HL-60 (cell line): ENCODE results near the gene RET.

Experiments used
- DNase-seq, 2 experiments: peaks; one replicate each; pipeline ENCODE4 v3.0.0-alpha.2; 2010 to 2020; ENCODE audit warnings: low read depth in 1 of 2, low spot score in 1 of 2
- H3K27ac ChIP-seq: fragments of 250-450 bp; sonication (Bioruptor Pico); replicated peaks from 2 replicates; pipeline ENCODE4 v1.5.1; 2020; ENCODE audit warnings: mild to moderate bottlenecking, moderate library complexity
- H3K27me3 ChIP-seq: fragments of 250-450 bp; sonication (Bioruptor Pico); 2 replicates; pipeline ENCODE4 v1.5.1; 2021; ENCODE audit warnings: mild to moderate bottlenecking, moderate library complexity; ENCODE audit not compliant: insufficient read depth, poor library complexity, severe bottlenecking
- H3K4me3 ChIP-seq: replicated peaks from 2 replicates; pipeline ENCODE4 v1.5.1; 2011; ENCODE audit warnings: mild to moderate bottlenecking, control low read depth, low read length; ENCODE audit not compliant: insufficient read depth
- GABPA ChIP-seq: IDR thresholded peaks from 2 replicates; pipeline ENCODE4 v1.6.1; 2012; ENCODE audit warnings: low read depth
- POLR2AphosphoS5 ChIP-seq: IDR thresholded peaks from 2 replicates; pipeline ENCODE4 v1.6.1; 2012; ENCODE audit warnings: low read depth
- SPI1 ChIP-seq: IDR thresholded peaks from 2 replicates; pipeline ENCODE4 v1.6.1; 2012; ENCODE audit warnings: low read depth, mild to moderate bottlenecking, borderline replicate concordance
- TF ChIP-seq, protein P1 (sequence below): IDR thresholded peaks from 2 replicates; pipeline ENCODE4 v1.6.1; 2012; ENCODE audit warnings: low read depth; ENCODE audit not compliant: insufficient replicate concordance
- TF ChIP-seq, protein P2 (sequence below): IDR thresholded peaks from one replicate; pipeline ENCODE4 v1.5.1; 2011; ENCODE audit warnings: low read length, control low read depth, inconsistent platforms; ENCODE audit not compliant: insufficient read depth

RET gene

DNA sequence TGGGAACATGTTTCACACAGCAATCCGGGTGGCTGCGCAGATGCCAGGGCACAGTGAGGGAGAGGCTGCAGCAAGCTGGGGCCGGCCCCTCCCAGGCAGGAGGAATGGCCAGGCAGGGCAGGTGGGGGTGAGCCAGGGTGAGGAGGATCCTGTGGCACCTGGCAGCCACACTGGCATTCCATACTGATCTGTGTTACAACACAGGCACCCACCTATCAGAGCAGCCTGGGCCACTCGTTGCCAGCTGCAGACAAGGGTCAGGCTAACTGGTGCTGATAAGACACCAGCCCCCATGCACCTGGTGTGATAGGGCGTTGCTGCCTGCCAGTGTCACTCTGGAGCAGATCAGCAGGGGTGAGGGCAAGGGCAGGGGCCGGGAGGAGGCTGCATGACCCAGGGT lies 16.6 kb upstream of the RET start:
- no peak for DNase-seq
- H3K4me3 ChIP-seq: no peak overlapping the region
- TF ChIP-seq, protein P1, sequence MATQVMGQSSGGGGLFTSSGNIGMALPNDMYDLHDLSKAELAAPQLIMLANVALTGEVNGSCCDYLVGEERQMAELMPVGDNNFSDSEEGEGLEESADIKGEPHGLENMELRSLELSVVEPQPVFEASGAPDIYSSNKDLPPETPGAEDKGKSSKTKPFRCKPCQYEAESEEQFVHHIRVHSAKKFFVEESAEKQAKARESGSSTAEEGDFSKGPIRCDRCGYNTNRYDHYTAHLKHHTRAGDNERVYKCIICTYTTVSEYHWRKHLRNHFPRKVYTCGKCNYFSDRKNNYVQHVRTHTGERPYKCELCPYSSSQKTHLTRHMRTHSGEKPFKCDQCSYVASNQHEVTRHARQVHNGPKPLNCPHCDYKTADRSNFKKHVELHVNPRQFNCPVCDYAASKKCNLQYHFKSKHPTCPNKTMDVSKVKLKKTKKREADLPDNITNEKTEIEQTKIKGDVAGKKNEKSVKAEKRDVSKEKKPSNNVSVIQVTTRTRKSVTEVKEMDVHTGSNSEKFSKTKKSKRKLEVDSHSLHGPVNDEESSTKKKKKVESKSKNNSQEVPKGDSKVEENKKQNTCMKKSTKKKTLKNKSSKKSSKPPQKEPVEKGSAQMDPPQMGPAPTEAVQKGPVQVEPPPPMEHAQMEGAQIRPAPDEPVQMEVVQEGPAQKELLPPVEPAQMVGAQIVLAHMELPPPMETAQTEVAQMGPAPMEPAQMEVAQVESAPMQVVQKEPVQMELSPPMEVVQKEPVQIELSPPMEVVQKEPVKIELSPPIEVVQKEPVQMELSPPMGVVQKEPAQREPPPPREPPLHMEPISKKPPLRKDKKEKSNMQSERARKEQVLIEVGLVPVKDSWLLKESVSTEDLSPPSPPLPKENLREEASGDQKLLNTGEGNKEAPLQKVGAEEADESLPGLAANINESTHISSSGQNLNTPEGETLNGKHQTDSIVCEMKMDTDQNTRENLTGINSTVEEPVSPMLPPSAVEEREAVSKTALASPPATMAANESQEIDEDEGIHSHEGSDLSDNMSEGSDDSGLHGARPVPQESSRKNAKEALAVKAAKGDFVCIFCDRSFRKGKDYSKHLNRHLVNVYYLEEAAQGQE: no peak
- TF ChIP-seq POLR2AphosphoS5: no peak
- TF ChIP-seq SPI1: no peak
- TF ChIP-seq, protein P2, sequence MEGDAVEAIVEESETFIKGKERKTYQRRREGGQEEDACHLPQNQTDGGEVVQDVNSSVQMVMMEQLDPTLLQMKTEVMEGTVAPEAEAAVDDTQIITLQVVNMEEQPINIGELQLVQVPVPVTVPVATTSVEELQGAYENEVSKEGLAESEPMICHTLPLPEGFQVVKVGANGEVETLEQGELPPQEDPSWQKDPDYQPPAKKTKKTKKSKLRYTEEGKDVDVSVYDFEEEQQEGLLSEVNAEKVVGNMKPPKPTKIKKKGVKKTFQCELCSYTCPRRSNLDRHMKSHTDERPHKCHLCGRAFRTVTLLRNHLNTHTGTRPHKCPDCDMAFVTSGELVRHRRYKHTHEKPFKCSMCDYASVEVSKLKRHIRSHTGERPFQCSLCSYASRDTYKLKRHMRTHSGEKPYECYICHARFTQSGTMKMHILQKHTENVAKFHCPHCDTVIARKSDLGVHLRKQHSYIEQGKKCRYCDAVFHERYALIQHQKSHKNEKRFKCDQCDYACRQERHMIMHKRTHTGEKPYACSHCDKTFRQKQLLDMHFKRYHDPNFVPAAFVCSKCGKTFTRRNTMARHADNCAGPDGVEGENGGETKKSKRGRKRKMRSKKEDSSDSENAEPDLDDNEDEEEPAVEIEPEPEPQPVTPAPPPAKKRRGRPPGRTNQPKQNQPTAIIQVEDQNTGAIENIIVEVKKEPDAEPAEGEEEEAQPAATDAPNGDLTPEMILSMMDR: no peak
- TF ChIP-seq GABPA: no peak
- no peak overlapping the region for H3K27ac ChIP-seq
- no peaks in the 10 kb centered on the region for H3K27me3 ChIP-seq

DNA sequence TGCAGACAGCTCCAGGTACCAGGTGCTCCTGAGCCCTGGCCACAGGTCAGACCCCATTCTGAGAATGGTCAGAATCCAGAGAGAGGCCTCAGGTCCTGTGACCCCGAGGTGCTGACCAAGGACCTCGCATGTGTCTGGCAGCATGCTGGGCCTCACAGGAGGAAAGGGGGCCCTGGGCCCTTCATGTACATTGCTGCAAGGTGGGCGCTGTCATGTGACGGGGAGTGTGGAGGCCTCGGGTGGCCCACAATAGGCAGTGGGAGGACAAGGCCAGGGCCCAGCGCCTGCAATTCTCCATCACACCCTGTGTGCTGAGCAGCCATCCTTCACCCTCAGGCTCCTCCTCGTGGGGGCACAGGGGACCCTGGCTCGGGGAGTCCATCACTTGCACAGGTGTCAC lies 15.5 kb upstream of the RET start:
- Histone ChIP-seq H3K27me3 (no peaks in the 10 kb centered on the region), H3K4me3 (no peak overlapping the region), H3K27ac (no peak overlapping the region)
- no peak for TF ChIP-seq POLR2AphosphoS5
- TF ChIP-seq, protein P2: no peak
- TF ChIP-seq GABPA: no peak
- TF ChIP-seq SPI1: no peak
- no peak for DNase-seq

DNA sequence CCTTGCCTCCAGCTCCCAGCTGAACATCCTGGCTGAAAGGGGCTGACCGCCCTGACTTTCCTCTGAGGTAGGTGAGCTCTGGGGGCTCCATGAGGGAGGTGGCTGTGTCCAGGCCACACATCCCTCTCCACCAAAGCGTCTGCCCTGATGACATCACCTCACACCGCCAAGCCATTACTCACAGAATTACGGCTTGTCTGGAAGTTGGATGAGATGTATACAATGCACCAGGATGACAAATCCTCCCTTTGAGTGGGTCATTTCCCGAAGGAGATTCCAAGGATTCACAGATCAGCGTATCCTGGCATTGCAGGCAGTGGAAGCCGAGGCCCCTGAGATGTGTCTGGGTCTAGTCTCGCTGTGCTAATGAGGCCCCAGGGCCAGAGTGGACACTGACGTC lies 15.1 kb upstream of the RET start:
- TF ChIP-seq GABPA (no peak), POLR2AphosphoS5 (no peak), SPI1 (no peak)
- TF ChIP-seq, protein P2: no peak
- TF ChIP-seq, protein P1: no peak
- no peak overlapping the region for H3K4me3 ChIP-seq
- DNase-seq: no peak
- no peak overlapping the region for H3K27ac ChIP-seq
- no peaks in the 10 kb centered on the region for H3K27me3 ChIP-seq

DNA sequence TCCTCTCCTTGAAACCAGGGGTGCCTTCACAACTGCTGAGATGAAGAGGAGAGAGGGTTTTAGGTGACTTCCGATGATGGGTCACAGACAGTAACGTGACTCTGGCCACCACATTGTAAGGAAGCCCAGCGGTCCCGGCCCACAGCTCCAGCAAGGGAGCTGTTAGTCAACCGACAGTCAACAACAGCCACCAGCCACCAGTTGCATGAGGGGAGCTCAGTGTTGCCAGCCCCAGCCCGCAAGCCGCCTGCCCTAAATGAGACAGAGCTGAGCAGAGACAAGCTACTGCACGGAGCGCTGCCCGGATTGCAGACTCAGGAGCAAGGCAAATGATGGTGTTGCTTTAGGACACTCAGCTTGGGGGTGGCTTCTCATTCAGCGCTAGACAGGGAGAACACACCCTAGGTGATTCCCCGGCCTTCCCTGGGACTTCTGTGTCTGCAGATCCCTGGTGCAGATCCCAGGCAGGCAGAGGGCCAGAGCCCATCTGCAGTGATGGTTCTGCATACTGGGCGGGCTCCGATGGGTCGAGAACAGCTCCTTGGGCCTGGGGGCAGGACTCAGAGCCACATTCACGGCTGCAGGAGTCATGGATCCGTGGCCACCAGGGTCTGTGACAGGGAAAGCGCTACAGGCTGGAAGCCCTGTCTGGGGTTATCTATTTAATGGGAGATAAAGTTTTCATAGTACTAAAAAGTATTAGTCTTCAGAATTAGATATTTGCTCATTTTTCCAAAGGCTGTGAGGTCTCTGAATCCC lies 14.3 kb upstream of the RET start:
- TF ChIP-seq, protein P1: no peak
- TF ChIP-seq SPI1: no peak
- TF ChIP-seq GABPA: no peak
- no peak for TF ChIP-seq POLR2AphosphoS5
- TF ChIP-seq, protein P2: no peak
- H3K4me3 ChIP-seq: no peak overlapping the region
- no peak overlapping the region for H3K27ac ChIP-seq
- DNase-seq: no peak
- H3K27me3 ChIP-seq: no peaks in the 10 kb centered on the region
